ENCODE measurements around the gene SART3. TPM values are rescaled to one million over a fixed set of nuclear protein-coding genes. Genes with fewer than 3 reads are reported as not detected.

SART3 gene
- polyA plus RNA-seq, 1 experiment: 23.1 TPM

- TF ChIP-seq CTCF (IDR thresholded peaks at IDR 0.05; ENCODE audit: insufficient read depth, low read depth, low read length): no peak
- H3K4me3 ChIP-seq (ENCODE audit: low read depth, low read length): no peak overlapping the region
- ChIA-PET CTCF (interaction anchor here (1.0 to 1.4 kb wide), 2 partner anchors 11 to 12 kb away, joined by 3 read pairs; no protein-coding TSS in a partner anchor), POLR2A (no interaction called here)
- H3K27me3 ChIP-seq (ENCODE audit: control insufficient read depth, insufficient read depth, low read length): no peaks in the 10 kb centered on the region
- H3K36me3 ChIP-seq (ENCODE audit: control insufficient read depth, insufficient read depth, low read length): peaks cover 20% of the 10 kb centered on the region
- DNase-seq (ENCODE audit: low read depth): no peak
Measured at GRCh38 chr12:108518716-108519496, 42.1 kb downstream of the SART3 start.

- DNase-seq (ENCODE audit: low read depth): no peak
- ChIA-PET CTCF (no interaction called here), POLR2A (no interaction called here)
- Histone ChIP-seq H3K4me3 (ENCODE audit: low read depth, low read length) (no peak overlapping the region), H3K27me3 (ENCODE audit: control insufficient read depth, insufficient read depth, low read length) (no peaks in the 10 kb centered on the region), H3K36me3 (ENCODE audit: control insufficient read depth, insufficient read depth, low read length) (peaks cover 16% of the 10 kb centered on the region)
- TF ChIP-seq CTCF (IDR thresholded peaks at IDR 0.05; ENCODE audit: insufficient read depth, low read depth, low read length): no peak
Measured at GRCh38 chr12:108518101-108518715, 42.8 kb downstream of the SART3 start.

- no peak for DNase-seq (ENCODE audit: low read depth)
- Histone ChIP-seq H3K36me3 (ENCODE audit: control insufficient read depth, insufficient read depth, low read length) (peaks cover 14% of the 10 kb centered on the region), H3K27me3 (ENCODE audit: control insufficient read depth, insufficient read depth, low read length) (no peaks in the 10 kb centered on the region), H3K4me3 (ENCODE audit: low read depth, low read length) (no peak overlapping the region)
- ChIA-PET CTCF (interaction anchor here (1.0 kb wide), 1 partner anchor 106 kb away, joined by 3 read pairs; no protein-coding TSS in a partner anchor), POLR2A (no interaction called here)
- no peak for TF ChIP-seq CTCF (IDR thresholded peaks at IDR 0.05; ENCODE audit: insufficient read depth, low read depth, low read length)
Measured at GRCh38 chr12:108517288-108518100, 43.5 kb downstream of the SART3 start.

GRCh38 chr12:108516511-108517275, 44.3 kb downstream of the SART3 start:
- 0 out of 2 replicates have a peak, but pooled peaks have one; percentile 14 for TF ChIP-seq CTCF (IDR thresholded peaks at IDR 0.05; ENCODE audit: insufficient read depth, low read depth, low read length)
- CTCF ChIA-PET: interaction anchor here (1.0 kb wide), 1 partner anchor 106 kb away, joined by 3 read pairs; no protein-coding TSS in a partner anchor
- Histone ChIP-seq H3K36me3 (ENCODE audit: control insufficient read depth, insufficient read depth, low read length) (peaks cover 12% of the 10 kb centered on the region), H3K4me3 (ENCODE audit: low read depth, low read length) (no peak overlapping the region), H3K27me3 (ENCODE audit: control insufficient read depth, insufficient read depth, low read length) (no peaks in the 10 kb centered on the region)
- no peak for DNase-seq (ENCODE audit: low read depth)
- POLR2A ChIA-PET: no interaction called here
